ENCODE data around the gene ATP1A1. TPM values are rescaled to one million over a fixed set of nuclear protein-coding genes. Genes with fewer than 3 reads are reported as not detected.

Gene ATP1A1
- total and polyA plus RNA-seq, 2 experiments from 2014 or later, result 117 to 202 TPM

- Mint-ChIP-seq H3K4me3 (no peak overlapping the region), H3K4me1 (peaks cover 12% of the 10 kb centered on the region; the same call in 2 of the 3 replicates), H3K36me3 (ENCODE audit: low read depth) (no peaks in the 10 kb centered on the region), H3K27me3 (ENCODE audit: insufficient read depth, low read depth, poor library complexity) (no peaks in the 10 kb centered on the region), H3K9me3 (no peaks in the 10 kb centered on the region), H3K27ac (no peak overlapping the region)
- Histone ChIP-seq H2AFZ (0 out of 2 replicates have a peak overlapping the region, but pooled peaks have one; percentile 7), H3K4me1 (ENCODE audit: insufficient read depth) (peaks cover 8% of the 10 kb centered on the region), H3K36me3 (ENCODE audit: insufficient read depth) (no peaks in the 10 kb centered on the region), H3K79me2 (replicated peaks; ENCODE audit: insufficient read depth) (no peaks in the 10 kb centered on the region), H3K27ac (ENCODE audit: low read depth) (no peak overlapping the region), H3K4me2 (no peak overlapping the region), H3K27me3 (ENCODE audit: insufficient read depth) (no peaks in the 10 kb centered on the region), H4K20me1 (replicated peaks; ENCODE audit: insufficient read depth) (no peaks in the 10 kb centered on the region), H3K4me3 (no peak overlapping the region), H3F3A (replicated peaks; ENCODE audit: low read depth) (no peaks in the 10 kb centered on the region), H3K9me2 (ENCODE audit: insufficient read depth) (no peaks in the 10 kb centered on the region)
- DNase-seq (ENCODE audit: low spot score) (no peak), ATAC-seq (no peak)
- no peak for TF ChIP-seq ZNF462 (CRISPR knock-in tag; IDR thresholded peaks at IDR 0.05)
- TF ChIP-seq POLR2AphosphoS5 (IDR thresholded peaks at IDR 0.05; ENCODE audit: low read depth), result no peak
- no peak for TF ChIP-seq STAT1 (IDR thresholded peaks at IDR 0.05; ENCODE audit: unreplicated experiment)
- no peak for TF ChIP-seq CTCF (conservative IDR thresholded peaks at IDR 0.05; ENCODE audit: low read depth in 2 of 2)
- TF ChIP-seq EZH2 (IDR thresholded peaks at IDR 0.05; ENCODE audit: low read depth, unreplicated experiment), result no peak
- TF ChIP-seq CREB1 (CRISPR knock-in tag; IDR thresholded peaks at IDR 0.05; ENCODE audit: low read depth), result no peak
- TF ChIP-seq REST (IDR thresholded peaks at IDR 0.05; ENCODE audit: unreplicated experiment), result no peak
Measured at GRCh38 chr1:116359060-116359830, 13.8 kb upstream of the ATP1A1 start.
